Embryonic facial prominence (tissue), 1 donor: Measurements from ENCODE around the gene TAPBP.
A peak's percentile ranks its signal among the peaks of the same experiment; 100 is the strongest.

Experiments used
- DNase-seq: peaks from one replicate; pipeline ENCODE4 v3.0.0-alpha.2; 2016; ENCODE audit errors: extremely low spot score

TAPBP gene

DNA sequence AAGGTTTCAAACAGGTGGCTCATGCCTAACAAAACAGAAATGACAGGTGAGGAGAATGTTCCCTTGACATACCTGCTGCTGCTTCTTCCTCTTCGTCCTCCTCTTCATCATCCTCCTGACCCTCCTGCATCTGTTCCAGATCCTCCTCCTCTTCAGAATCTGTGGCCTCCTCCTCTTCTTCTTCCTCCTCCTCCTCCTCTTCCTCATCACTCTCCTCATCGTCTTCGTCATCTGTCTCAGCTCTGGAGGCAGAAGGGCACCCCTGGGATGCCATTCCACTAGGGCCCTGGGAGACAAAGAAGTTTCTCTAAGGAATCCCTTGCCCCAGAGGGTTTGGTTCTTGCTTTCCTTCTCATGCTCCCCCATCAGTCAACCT is 6.0 kb upstream of the TAPBP start:
- no peak for DNase-seq

DNA sequence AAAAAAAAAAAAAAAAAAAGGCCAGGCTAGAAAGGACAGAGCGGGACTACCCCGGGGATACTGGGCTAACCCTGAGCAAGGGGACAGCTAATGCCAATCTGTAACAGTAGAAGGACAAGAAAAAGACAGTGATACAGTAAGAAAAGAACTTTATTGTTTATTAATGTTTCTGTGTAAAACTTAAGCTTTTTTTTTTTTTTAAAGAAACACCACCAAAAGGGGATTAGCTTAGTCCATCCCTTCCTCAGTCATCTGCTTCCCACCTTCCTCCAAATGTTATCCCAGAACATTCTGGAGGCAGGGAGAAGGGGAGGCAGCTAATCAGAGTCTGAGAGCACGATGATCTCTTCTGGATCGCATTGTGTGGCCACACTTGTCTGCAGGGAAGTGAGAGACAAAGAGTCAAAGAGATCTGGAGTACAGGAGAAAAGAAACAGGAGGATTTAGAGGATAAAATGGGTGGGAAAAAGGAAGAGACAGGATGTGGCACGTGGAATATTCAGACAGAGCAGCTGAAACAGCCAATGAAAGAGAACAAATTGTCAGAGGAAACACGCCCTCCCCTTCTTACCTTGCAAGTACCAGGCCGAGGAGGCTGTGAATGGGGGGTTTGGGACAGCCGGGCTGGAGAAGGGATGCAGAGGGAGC is 4.7 kb upstream of the TAPBP start:
- no peak for DNase-seq

DNA sequence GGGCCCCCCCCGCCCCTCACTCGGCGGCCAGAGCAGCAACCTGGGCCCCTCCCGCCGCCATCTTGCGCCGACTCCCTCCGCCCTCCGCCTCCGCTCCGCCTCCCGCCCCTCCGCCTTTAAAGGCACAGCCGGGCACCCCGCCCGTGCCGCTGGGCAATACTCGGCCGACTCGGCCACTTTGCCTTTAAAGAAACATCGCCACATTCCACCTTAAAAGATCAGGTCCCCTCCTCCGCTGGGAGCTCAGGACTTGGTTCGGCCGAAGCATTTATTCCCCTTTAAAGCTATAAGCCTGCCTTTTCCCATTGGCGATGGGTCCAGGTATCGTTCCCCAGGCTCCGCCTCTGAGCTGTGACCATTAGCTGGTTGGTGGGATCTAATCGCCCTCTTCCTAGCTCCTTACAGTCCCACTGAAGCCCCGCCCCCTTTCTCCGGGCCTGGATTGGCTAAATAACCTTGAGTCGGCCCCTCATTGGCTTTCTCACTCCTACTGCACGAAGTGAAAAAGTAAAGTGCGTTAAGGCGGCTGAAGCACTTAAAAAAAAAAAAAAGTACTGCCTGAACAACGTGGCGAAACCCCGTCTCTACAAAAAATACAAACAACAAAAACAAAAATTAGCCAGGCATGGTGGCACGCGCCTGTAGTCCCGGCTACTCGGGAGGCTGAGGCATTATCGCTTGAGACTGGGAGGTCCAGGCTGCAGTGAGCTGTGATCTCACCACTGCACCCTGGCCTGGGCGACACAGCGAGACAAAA is 4.0 kb upstream of the TAPBP start, which contains the start of gene ZBTB22:
Gene ZBTB22 (minus strand): TSS at position 76 of the 757 bp plus-strand sequence. CDS start 828 bp downstream, outside the sequence.
- DNase-seq: peak; percentile 95

DNA sequence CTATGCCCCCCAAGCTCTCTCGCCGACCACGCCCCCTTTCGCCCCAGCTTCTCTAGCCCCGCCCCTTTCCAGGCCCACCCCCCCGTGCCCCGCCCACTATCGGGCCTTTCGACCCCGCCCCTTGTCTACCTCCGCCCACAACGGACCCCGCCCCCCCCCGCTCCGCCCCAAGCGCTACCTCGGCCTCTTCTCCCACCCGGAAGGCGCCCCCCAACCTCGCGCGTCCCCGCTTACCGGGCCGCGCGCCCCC is 3.5 kb upstream of the TAPBP start:
- DNase-seq: no peak

DNA sequence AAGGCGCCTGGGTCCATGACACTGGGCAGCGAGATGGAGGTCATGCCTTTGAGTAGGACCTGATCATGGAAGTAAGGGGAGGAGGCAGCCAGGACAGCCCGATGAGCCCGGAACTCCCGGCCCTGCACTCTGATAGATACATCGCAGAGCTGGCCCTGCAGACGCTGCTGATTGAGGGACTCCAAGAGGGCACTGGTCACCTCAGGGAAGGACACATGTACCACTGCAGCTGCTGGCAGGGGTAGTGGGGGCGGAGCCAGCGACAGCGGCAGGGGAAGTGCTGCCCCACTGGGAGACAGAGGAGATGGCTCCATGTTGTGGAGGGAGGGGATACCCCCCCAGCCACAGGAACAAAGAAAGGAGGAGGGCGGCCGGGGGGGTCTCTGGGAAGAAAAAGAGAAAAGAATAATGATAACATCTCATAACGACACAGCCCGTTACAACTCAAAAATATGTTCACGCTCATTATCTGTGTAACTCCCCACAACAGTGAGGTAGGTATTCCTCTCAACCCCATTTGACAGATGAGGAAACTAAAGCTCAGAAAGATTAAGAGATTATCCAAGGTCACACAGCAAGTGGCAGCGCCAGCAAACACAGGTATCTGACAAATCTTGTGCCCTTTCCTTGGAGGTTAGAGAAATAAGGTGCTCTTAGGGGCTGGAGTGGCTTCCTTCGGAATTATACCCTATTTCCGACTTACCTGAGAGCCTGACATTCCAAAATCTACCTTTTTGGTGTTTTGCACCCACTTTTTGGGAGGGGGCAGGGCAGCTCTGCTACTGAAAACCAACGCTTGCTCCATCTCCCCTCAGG is 2.9 kb upstream of the TAPBP start:
- DNase-seq: no peak

DNA sequence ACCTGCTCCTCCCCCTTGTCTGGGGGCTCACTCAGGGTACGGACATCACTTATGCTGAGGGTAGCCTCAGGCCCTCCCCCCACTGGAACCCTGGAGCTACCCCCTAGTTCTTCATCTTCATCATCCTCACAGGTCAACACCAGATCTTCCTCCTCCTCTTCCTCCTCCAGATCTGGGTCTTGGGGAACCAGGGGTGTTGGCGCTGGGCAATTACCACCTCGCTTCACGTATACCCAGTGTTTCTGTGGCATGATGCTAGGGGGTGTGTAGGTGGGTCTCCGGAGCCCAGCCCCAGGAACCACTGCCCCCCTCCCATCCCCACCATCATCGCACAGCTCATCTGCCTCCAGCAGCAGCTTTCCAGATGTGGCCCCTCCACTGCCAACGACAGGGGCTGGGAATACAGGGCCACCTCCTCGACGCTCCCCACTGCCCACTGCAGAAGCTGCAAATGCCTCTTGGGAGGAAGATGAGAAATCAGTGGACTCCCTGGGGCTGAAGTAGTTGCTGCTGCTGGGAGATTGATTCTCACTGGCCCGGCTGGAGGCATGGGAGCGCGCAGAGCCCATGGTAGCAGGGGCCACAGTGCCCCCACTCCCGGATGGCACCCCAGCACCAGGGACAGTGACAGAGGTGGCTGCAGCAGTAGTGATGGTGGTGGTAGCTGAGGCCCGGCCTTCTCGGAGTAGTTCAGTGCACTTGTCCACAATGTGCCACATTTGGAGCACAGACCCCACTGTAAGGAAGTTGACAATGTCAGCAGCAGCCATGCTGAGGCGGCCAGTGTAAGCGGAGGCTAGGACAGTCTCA is 2.1 kb upstream of the TAPBP start:
- DNase-seq: no peak

DNA sequence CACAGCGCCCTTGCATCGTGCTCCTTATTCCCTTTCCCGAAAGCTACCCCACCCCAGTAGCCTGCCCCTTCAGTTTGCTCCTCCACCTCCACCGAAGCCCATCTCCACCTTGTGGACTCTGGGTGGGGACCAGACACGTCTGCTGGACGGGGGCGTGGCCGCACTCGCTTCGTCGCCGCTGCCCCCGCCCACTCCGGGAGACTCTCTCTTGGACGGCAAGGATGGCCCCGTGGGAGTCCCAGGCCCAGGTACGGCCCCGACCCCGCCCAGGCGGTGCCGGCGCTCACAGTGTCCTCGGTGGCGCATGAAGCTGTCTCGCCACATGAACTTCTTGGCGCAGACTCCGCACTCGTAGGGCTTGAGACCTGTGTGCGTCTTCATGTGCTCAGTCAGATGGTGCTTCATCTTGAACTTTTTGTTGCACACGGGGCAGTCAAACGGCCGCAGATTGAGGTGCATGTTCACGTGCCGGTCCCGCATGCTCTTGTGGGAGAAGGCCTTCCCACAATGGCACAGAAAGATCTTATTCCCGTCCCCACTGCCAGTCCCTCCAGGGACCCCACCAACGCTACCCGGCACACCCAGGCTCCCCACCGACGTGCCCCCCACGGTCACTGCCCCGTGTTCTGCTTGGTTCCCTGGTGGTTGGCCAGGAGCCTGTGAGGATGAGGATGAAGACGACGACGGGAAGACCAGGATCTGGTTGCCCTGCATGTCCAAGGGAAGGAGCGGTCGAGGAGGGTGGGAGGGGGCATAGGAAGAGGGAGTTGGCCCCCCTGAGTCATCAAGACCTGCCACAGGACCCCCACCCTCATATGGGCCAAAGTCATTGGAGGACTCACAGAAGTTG is 1.3 kb upstream of the TAPBP start:
- DNase-seq: no peak

DNA sequence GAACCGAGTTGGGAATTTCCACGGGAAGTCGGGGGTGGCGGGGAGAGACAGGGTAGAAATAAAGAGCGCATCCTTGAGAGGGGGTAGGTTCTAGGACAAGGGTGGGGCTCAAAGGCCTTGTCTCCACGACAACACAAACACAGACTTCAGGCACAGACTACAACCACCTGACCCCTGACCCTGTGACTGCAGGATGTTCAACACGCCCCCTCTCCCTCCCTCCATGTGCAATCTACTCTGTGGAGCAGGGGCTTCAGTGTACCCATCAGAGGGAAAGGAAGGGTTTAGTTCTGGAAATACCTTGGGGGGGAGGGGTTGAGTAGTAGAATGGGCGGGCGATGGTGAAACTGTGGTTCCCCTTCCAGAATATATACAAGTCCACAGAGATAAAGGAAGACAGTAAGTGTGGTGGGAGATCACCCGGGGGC is 651 bp upstream of the TAPBP start:
- no peak for DNase-seq

DNA sequence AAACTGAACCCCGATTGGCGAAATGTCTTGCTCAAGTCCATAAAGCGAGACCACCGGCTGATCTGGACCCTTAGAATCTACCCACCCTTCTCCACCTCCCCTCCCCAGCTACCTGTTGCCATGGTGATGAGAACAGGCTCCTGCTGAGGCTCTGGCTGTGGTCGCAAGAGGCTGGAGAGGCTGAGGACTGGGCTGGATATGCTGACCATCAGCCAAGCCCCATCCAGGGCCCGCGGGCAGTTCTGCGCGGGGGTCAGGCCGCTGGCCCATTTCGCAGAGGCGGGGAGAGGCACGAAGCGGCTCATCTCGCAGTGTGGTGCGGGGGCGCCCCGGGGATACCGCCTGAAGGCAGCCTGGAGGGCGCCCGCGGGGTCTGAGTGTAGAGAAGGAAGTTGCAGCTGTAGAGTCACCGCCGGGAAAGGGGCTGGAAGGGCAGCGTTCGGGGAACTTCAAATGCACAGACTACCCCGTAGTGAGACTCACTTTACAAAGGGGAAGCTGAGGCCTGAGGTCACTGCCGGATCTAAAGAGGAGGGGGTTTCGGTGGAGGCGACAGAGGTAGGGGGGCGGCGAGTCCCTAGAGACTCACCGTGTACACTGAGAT is 671 bp downstream of the TAPBP start:
- DNase-seq: no peak

DNA sequence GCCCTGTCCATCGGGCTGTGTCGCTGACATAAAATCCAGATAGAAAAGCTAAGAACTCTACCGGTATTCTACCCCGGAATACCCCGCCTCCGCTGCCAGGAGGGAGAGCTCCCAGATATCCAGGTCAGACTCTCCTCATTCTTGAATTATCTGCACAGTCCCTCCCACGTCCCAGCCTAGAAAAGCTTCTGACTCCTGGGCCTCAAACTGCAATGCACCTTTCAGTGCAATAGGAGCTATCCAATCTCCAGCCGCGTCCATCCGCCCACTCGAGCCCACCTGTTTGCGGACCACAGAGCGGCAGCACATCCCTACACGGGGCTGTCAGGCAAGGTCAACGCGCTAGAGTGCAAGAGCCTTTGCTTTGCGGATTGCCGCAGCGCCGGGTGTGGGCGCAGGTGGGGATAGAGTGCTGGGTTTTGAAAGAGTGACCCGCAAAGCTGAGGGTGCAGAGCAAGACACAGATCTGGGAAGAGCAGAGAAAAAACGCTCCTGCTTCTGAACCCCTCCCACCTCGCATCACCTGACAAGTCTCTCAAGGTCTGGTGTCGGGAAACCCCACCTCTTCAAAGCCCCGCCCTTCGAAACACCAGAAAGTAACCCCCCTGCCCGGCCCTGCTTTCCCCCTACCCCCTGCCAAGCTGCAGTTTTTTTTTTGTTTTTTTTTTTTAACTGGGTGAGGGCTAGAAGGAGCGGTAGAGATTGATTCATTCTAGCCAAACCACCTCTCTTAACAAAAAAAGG is 1.3 kb downstream of the TAPBP start:
- no peak for DNase-seq

DNA sequence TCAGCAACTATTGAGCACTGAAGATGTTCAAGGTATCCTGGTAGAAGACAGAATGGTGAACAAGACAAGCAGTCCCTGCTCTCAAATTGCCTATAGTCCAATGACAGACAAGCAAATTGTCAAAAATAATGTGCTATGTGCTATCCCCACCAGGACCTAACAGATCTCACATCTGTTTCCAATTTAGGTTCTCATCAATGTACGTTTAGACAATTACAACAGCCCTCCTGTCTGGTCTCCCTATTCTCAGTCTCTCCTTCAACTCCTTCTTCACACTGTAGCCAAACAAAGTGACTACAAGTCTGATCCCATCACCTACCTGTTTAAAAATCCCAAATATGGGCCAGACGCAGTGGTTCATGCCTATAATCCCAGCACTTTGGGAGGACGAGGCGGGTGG is 7.5 kb downstream of the TAPBP start:
- no peak for DNase-seq

DNA sequence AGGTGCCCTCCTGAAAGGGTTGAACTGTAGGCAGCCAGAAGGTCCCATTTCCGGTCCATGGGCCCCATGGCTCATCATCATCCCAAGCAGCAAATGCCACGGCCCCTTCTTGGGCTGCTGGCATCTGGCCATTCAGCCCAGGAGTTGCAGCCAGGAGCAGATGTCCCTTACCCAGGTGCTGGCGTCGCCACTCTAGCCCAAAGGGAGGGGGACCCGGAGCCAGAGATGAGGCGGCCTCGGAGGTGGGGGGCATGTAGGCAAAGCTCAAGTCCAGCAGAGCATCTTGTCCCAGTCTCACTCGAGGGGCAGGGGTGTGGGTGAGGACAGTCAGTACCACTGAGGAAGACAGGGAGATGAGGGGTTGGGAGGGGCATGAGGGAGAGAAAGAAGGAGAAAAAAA is 8.8 kb downstream of the TAPBP start:
- DNase-seq: no peak

DNA sequence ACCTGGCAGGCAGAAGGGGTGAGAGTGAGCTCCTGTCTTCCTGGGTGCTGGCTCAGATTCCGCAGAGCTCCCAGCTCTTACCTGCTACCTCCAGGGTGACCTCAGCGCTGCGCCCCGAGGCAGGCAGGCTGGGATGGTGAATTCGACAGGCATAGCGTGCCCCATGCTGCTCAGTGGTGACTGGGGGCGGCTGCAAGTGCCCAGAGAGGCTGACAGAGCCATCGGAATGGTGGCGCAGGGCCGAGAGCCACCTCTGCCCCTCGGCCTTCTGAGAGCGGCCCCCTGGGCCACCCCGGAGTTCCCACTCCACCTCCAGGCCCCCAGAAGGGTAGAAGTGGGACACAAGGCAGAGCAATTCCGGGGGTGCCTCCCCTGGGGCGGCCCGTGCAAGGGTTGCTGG is 9.7 kb downstream of the TAPBP start:
- DNase-seq: no peak

DNA sequence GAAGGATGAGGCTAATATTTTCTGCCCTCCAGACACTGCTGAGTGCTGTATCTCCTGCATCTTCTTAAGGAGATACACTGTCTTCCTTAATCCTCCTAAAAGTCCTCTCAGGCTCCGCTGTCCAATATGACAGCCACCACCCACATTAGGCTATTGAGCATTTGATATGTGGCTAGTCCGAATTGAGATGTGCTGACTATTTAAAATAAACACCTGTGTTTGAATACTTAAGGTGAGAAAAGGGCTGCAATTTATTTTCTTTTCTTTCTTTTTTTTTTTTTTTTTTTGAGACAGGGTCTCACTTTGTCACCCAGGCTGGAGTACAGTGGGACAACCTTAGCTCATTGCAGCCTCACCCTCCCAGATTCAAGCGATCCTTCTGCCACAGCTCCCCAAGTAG is 12.0 kb downstream of the TAPBP start:
- DNase-seq: no peak

DNA sequence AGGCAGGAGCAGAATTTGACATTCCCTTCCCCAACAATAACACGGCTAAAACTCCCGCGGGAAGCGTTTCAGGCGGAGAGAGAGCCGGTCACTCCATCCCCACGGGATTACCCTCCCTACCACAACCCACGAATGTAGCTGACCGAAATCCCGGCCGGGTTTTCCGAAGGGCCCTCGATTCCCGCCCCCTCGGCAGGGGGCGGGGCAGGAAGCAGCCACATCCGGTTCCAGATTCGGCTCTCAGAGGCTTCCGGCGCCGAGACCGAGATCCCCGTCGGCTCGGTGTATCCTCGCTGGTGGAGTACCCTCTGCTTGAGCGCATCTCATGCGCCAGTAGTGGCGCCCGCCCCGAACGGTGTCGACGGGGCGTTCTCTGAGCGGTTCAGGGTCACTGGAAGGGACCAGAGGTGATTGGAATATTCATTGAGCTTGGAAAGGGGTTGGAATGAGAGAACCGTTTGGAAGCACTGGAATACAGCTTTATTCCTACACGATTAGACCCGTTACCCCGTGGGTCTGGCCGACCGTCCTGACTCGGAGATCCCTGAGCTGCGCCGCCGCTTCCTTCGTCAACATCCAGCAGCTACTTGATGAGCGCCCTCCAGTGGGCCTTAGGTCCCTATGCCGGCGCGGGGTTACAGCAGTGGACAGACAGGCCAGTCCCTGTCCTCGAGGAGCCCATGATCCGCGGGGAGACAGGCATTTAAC is 14.5 kb downstream of the TAPBP start:
- DNase-seq: peak; percentile 85

DNA sequence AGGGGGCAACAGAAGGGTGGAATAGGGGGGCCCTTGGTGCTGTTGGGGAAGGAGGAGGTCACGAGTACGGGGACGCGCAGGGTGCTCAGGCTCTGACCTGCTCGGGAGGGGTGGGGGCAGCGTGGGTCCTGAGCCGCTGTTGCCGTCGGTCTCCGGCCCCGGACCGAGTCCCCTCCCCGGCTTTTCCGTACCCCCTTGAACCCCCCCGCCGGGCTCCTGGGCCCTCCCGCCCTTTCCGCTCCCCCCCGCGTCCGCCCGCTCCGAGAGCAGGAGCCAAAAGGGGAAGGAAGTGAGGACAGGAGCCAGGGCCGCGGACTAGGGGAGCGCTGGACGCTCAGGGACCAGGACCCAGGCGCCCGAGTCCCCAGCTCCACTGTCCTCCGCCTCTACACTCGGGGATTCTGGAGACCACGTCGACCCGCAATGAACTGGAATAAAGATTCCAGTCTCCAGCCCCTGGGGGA is 15.1 kb downstream of the TAPBP start, which contains the start of gene RGL2:
Gene RGL2 (minus strand): TSS at position 170 of the 464 bp plus-strand sequence. CDS start 332 bp downstream, outside the sequence.
- peak; percentile 36 for DNase-seq

DNA sequence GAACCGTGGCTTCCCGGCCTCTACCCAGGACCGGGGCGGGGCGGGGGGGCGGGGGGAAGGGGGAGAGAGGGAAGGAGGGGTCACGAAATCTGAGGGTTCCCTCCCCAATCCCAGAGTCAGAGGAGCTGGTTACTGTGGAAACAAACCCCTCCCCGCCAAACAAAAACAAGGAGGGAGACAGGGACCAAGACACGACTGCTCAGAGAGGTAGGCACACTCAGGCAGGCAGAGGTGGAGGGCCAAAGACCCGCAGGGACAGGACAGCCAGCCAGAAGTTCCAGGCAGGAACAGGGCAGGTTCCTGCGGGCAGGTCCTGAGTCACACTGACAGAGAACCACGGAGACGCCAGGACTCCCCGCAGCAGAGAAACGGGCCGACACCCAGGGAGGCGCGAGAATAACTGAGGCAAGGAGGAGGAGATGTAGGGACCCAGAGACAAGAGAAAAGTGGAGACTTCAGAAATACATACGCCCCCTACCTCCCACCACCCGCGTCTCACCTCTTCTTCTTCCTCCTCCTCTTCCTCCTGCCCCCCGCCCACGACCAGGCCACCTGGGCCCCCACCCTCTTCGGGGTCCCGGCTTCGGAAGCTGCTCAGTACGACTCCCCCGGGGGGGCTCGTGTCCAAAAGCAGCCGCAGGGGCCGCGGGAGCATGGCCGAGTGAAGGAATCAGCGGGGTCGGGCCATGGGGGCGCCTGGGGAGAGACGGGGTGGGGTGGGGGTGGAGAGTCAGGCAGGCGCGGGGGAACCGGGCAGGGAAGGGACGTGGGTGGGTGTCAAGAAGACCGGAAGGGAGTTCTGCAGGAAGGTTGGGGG is 15.7 kb downstream of the TAPBP start:
- peak; percentile 61 for DNase-seq

DNA sequence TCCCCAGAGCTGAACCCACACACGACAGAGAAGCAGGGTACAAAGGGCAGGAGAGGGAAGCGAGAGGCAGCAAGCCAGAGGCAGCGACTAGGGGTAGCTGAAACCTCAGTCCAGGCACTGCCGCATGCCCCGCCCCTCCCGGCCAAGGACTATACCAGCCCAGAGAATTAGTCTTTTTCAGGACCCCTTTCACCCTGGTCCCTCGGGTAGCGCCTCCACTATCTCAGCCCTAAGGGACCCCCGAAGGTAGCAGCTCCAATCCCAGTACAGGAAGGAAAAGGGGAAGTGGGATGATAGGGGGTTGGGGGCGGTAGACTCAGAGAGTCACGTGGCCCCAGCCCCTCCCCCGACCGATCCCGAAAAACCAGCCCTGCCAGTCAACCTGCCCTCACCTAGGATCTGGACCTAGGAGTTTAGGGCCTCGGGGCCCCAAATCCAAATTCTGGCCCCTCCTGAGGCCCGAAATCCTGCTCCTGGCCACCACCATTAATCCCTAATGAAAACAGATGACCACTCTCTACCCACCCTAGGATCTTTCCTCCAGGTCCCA is 16.4 kb downstream of the TAPBP start:
- DNase-seq: peak; percentile 27
